H9 (cell line): ENCODE results near the gene ADAMTSL2. TPM values are rescaled to one million over a fixed set of nuclear protein-coding genes. Genes with fewer than 3 reads are reported as not detected.

Experiments
- DNase-seq: peaks from one replicate; pipeline ENCODE4 v3.0.0-alpha.2; 2017
- H2AFZ ChIP-seq: one replicate; pipeline ENCODE4 v1.6.1; 2013; ENCODE audit warnings: mild to moderate bottlenecking, low read length, control low read depth, moderate library complexity
- H2AK5ac ChIP-seq: 2 replicates; pipeline ENCODE4 v1.6.1; 2013; ENCODE audit warnings: low read length, control low read depth, mixed read lengths; ENCODE audit not compliant: insufficient read length
- H2BK120ac ChIP-seq: one replicate; pipeline ENCODE4 v1.6.1; 2013; ENCODE audit warnings: low read depth, mild to moderate bottlenecking, low read length, control low read depth, inconsistent platforms; ENCODE audit not compliant: poor library complexity, severe bottlenecking
- H2BK12ac ChIP-seq: 2 replicates; pipeline ENCODE4 v1.6.1; 2013; ENCODE audit warnings: low read length, control low read depth, mixed read lengths, low read depth; ENCODE audit not compliant: insufficient read length
- H2BK15ac ChIP-seq: 2 replicates; pipeline ENCODE4 v1.6.1; 2013; ENCODE audit warnings: low read depth, low read length, control low read depth
- H2BK20ac ChIP-seq: one replicate; pipeline ENCODE4 v1.6.1; 2013; ENCODE audit warnings: low read depth, mild to moderate bottlenecking, low read length, control low read depth, inconsistent platforms; ENCODE audit not compliant: poor library complexity, severe bottlenecking
- H2BK5ac ChIP-seq: 2 replicates; pipeline ENCODE4 v1.6.1; 2013; ENCODE audit warnings: low read length, control low read depth, mixed read lengths; ENCODE audit not compliant: insufficient read length
- H3K14ac ChIP-seq: 2 replicates; pipeline ENCODE4 v1.6.1; 2013; ENCODE audit warnings: low read length, control low read depth; ENCODE audit not compliant: insufficient read depth
- H3K18ac ChIP-seq: 2 replicates; pipeline ENCODE4 v1.6.1; 2013; ENCODE audit warnings: low read depth, mild to moderate bottlenecking, mixed read lengths, low read length, control low read depth; ENCODE audit not compliant: insufficient read length
- H3K23ac ChIP-seq: 2 replicates; pipeline ENCODE4 v1.6.1; 2013; ENCODE audit warnings: low read length, control low read depth, mixed read lengths, low read depth; ENCODE audit not compliant: insufficient read length
- H3K23me2 ChIP-seq: 2 replicates; pipeline ENCODE4 v1.6.1; 2013; ENCODE audit warnings: low read depth, mild to moderate bottlenecking, mixed read lengths, low read length, control low read depth; ENCODE audit not compliant: insufficient read length, poor library complexity, severe bottlenecking
- H3K27ac ChIP-seq: 2 replicates; pipeline ENCODE4 v1.5.1; 2013; ENCODE audit warnings: low read length, control low read depth, mixed read lengths, low read depth; ENCODE audit not compliant: insufficient read length
- H3K27me3 ChIP-seq: 2 replicates; pipeline ENCODE4 v1.6.1; 2013; ENCODE audit warnings: low read length, control low read depth, inconsistent platforms; ENCODE audit not compliant: insufficient read depth
- H3K4ac ChIP-seq: 2 replicates; pipeline ENCODE4 v1.6.1; 2013; ENCODE audit warnings: low read depth, mild to moderate bottlenecking, control low read depth, inconsistent platforms, low read length, moderate library complexity
- H3K4me1 ChIP-seq: 2 replicates; pipeline ENCODE4 v1.6.1; 2013; ENCODE audit warnings: low read length, control low read depth, inconsistent platforms; ENCODE audit not compliant: insufficient read depth
- H3K4me2 ChIP-seq: 2 replicates; pipeline ENCODE4 v1.6.1; 2013; ENCODE audit warnings: low read length, control low read depth, mixed read lengths; ENCODE audit not compliant: insufficient read length, insufficient read depth
- H3K56ac ChIP-seq: 2 replicates; pipeline ENCODE4 v1.6.1; 2013; ENCODE audit warnings: low read depth, mild to moderate bottlenecking, mixed read lengths, low read length, control low read depth; ENCODE audit not compliant: insufficient read length
- H3K79me1 ChIP-seq: 2 replicates; pipeline ENCODE4 v1.6.1; 2013; ENCODE audit warnings: low read depth, mild to moderate bottlenecking, moderate library complexity, low read length, control low read depth, inconsistent platforms; ENCODE audit not compliant: insufficient read depth, poor library complexity, severe bottlenecking
- H3K79me2 ChIP-seq: 2 replicates; pipeline ENCODE4 v1.6.1; 2013; ENCODE audit warnings: low read length, control low read depth, inconsistent platforms; ENCODE audit not compliant: insufficient read depth
- H3K9ac ChIP-seq: 2 replicates; pipeline ENCODE4 v1.6.1; 2013; ENCODE audit warnings: low read length, control low read depth, mixed read lengths; ENCODE audit not compliant: insufficient read length; ENCODE audit errors: extremely low read depth
- H3K9me3 ChIP-seq: one replicate; pipeline ENCODE4 v1.6.1; 2013; ENCODE audit warnings: low read depth, low read length, inconsistent platforms; ENCODE audit not compliant: control insufficient read depth
- H3T11ph ChIP-seq: one replicate; pipeline ENCODE4 v1.6.1; 2013; ENCODE audit warnings: mild to moderate bottlenecking, low read length, control low read depth, inconsistent platforms
- H4K20me1 ChIP-seq: one replicate; pipeline ENCODE4 v1.6.1; 2013; ENCODE audit not compliant: control insufficient read depth, insufficient read length, insufficient read depth
- H4K5ac ChIP-seq: 2 replicates; pipeline ENCODE4 v1.6.1; 2013; ENCODE audit warnings: low read depth, mild to moderate bottlenecking, mixed read lengths, low read length, control low read depth; ENCODE audit not compliant: insufficient read length
- H4K8ac ChIP-seq: replicated peaks from 2 replicates; pipeline ENCODE4 v1.6.1; 2013; ENCODE audit warnings: low read length, control low read depth, mixed read lengths, low read depth; ENCODE audit not compliant: insufficient read length
- H4K91ac ChIP-seq: 2 replicates; pipeline ENCODE4 v1.6.1; 2013; ENCODE audit warnings: low read depth, mild to moderate bottlenecking, moderate library complexity, mixed read lengths, low read length, control low read depth; ENCODE audit not compliant: insufficient read length
- H3K27ac Mint-ChIP-seq, 3 experiments: 2 replicates in 2 of 3; 3 replicates in 1 of 3; pipeline ENCODE4 v1.8.0; 2020 to 2021; ENCODE audit warnings: mixed read lengths in 3 of 3, mild to moderate bottlenecking in 1 of 3, moderate library complexity in 1 of 3
- H3K27me3 Mint-ChIP-seq: 2 replicates; pipeline ENCODE4 v1.8.0; 2021; ENCODE audit warnings: low read depth, mild to moderate bottlenecking, moderate library complexity, mixed read lengths
- H3K36me3 Mint-ChIP-seq, 3 experiments: 2 replicates in 2 of 3; 3 replicates in 1 of 3; pipeline ENCODE4 v1.8.0; 2020 to 2021; ENCODE audit warnings: low read depth in 3 of 3, mixed read lengths in 3 of 3; ENCODE audit not compliant: insufficient read depth in 1 of 3
- H3K4me1 Mint-ChIP-seq, 2 experiments: 2 replicates each; pipeline ENCODE4 v1.8.0; 2020; ENCODE audit warnings: mixed read lengths in 2 of 2
- H3K4me3 Mint-ChIP-seq, 2 experiments: 2 replicates in 1 of 2; 3 replicates in 1 of 2; pipeline ENCODE4 v1.8.0; 2020 to 2021; ENCODE audit warnings: mild to moderate bottlenecking in 2 of 2, mixed read lengths in 2 of 2, moderate library complexity in 1 of 2
- H3K9me3 Mint-ChIP-seq, 2 experiments: 2 replicates in 1 of 2; 3 replicates in 1 of 2; pipeline ENCODE4 v1.8.0; 2020; ENCODE audit warnings: mild to moderate bottlenecking in 2 of 2, mixed read lengths in 2 of 2, moderate library complexity in 1 of 2
- WGBS: extraction: QIAGEN DNeasy Blood & Tissue Kit; methylation state at CpG from one replicate; pipeline ENCODE4 v1.1.7; 2013; ENCODE audit warnings: missing lambda C conversion rate, low lambda C conversion rate, mixed read lengths; ENCODE audit not compliant: insufficient read length; ENCODE audit errors: extremely low coverage; 5-methylcytosine and 5-hydroxymethylcytosine counted together
- total RNA-seq: library from RNA; stranded (reverse); gene quantifications from 2 replicates; pipeline ENCODE4 v1.2.1, GENCODE V29; 2021
- TF ChIP-seq, protein P1 (sequence below): fragments of 200-600 bp; sonication (generic); conservative IDR thresholded peaks from 3 replicates; pipeline ENCODE4 v1.8.0; 2021; ENCODE audit warnings: antibody characterized with exemption, mild to moderate bottlenecking

Gene ADAMTSL2
- total RNA-seq, 1 experiment from 2014 or later = 0.61 TPM

DNA sequence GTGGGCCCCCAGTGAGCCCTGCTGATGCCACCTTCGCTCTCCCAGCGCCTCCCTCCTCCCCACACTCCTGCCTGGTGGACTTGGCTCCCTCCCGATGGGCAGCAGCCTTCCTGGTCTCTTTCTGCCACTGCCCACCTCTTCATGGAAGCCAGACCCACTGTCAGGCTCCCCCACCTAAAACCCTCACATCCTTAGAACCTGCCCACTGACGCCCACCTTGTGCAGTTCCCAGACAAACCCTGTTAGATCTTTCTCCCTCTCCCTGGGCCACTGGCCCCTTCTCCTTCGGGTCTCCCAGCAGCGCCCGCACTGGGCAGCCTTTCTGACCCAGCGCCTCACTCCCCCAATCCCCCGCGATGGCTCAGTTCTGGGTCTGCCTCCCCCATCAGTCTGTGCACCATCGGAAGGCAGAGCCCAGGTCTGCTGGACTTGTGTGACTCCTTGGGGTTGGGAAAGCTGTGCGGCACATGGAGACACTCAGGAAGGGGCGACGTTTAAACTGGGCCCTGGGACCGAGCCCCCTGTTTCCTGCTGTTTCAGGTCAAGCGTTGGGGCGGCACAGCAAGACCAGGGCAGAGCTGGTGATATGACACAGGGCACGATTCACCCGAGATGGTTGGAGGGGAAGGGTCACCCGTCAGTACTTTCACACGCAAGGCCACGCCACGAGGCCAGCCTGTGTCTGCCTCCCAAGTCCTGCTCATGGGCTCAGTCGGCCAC lies 27.1 kb upstream of the ADAMTSL2 start:
- Histone ChIP-seq H3K79me1 (no peaks in the 10 kb centered on the region), H3K27ac (no peak overlapping the region), H3K79me2 (no peaks in the 10 kb centered on the region), H3K4ac (no peak overlapping the region), H3T11ph (no peak overlapping the region), H3K4me2 (no peak overlapping the region), H4K8ac (no peak overlapping the region), H3K18ac (no peak overlapping the region), H2BK20ac (no peak overlapping the region), H3K56ac (no peak overlapping the region), H3K4me1 (peaks cover 2% of the 10 kb centered on the region; the same call in 1 of the 2 replicates), H3K14ac (no peak overlapping the region), H2BK5ac (no peak overlapping the region), H2BK12ac (no peak overlapping the region), H2AFZ (no peak overlapping the region), H2BK120ac (no peak overlapping the region), H3K27me3 (no peaks in the 10 kb centered on the region), H4K91ac (no peak overlapping the region), H3K23me2 (no peaks in the 10 kb centered on the region), H3K9me3 (no peaks in the 10 kb centered on the region), H4K5ac (no peak overlapping the region), H2BK15ac (no peak overlapping the region), H2AK5ac (no peak overlapping the region), H4K20me1 (peaks cover 3% of the 10 kb centered on the region), H3K23ac (no peak overlapping the region), H3K9ac (no peak overlapping the region)
- Mint-ChIP-seq H3K27me3 (peaks cover 22% of the 10 kb centered on the region), H3K36me3 (peaks cover 0 to 2% (median 0%) of the 10 kb centered on the region in 3 experiments; a peak in 2 of 7 replicates), H3K9me3 (peaks cover 3% of the 10 kb centered on the region in 2 experiments), H3K4me3 (no peak overlapping the region; a peak in 1 of 5 replicates), H3K27ac (no peak overlapping the region; a peak in 2 of 7 replicates), H3K4me1 (peaks cover 8 to 11% of the 10 kb centered on the region in 2 experiments)
- DNase-seq = no peak
- no CpG with 5 or more reads among the region's 24 CpGs for WGBS
- TF ChIP-seq, protein P1, sequence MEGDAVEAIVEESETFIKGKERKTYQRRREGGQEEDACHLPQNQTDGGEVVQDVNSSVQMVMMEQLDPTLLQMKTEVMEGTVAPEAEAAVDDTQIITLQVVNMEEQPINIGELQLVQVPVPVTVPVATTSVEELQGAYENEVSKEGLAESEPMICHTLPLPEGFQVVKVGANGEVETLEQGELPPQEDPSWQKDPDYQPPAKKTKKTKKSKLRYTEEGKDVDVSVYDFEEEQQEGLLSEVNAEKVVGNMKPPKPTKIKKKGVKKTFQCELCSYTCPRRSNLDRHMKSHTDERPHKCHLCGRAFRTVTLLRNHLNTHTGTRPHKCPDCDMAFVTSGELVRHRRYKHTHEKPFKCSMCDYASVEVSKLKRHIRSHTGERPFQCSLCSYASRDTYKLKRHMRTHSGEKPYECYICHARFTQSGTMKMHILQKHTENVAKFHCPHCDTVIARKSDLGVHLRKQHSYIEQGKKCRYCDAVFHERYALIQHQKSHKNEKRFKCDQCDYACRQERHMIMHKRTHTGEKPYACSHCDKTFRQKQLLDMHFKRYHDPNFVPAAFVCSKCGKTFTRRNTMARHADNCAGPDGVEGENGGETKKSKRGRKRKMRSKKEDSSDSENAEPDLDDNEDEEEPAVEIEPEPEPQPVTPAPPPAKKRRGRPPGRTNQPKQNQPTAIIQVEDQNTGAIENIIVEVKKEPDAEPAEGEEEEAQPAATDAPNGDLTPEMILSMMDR = no peak
